ENCODE measurements around the gene LRSAM1.
A peak's percentile ranks its signal among the peaks of the same experiment; 100 is the strongest.

LRSAM1 gene

DNA sequence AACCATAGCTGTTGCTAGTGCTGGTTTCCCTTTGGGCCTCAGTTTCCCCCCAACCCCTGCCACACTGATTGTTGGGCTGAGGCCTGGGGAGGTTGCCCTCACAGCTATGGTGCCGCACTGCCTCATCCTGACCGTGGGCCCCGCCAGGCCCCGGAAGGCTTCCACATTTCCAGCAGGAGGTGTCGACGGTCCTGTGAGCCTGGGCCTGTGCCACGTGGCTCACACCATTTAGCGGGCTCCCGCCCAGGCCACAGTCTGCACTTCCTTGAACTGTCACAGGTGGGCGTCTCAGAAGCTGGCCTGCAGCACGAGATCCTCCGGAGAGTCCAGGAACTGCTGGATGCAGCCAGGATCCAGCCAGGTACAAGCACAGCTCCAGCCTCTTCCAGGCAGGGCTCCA is 45.7 kb downstream of the LRSAM1 start:
- no peak for DNase-seq (ENCODE audit: low read depth)

DNA sequence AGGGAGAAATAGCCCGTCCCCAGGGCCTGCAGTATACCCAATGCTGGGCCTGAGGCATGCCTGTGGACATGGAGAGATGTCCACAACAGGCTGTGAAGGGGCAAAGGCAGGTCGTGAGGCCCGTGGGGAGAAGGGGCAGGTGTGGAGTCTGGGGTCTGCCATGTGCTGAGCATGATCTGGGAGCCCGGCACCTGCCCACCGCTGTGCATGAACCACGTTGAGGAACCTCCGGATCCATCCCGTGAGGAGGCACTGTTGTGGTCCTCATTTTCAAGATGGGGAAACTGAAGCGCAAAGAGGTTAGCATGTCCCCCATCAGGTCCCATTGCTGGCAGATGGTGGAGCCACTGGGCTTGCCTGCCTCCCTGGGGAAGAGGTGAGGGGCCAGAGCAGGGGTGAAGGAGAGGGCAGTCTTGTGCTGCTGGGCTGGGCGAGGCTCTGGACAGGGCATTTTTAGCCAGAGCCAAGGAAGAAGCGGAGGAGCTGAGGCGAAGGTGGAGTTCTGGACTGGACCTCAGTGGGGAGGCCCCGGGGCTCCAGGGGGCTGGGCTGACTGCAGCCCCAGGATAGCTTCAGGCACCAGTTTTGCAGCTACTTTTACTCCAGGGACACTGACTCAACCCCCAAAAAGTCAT is 46.5 kb downstream of the LRSAM1 start:
- no peak for DNase-seq (ENCODE audit: low read depth)

DNA sequence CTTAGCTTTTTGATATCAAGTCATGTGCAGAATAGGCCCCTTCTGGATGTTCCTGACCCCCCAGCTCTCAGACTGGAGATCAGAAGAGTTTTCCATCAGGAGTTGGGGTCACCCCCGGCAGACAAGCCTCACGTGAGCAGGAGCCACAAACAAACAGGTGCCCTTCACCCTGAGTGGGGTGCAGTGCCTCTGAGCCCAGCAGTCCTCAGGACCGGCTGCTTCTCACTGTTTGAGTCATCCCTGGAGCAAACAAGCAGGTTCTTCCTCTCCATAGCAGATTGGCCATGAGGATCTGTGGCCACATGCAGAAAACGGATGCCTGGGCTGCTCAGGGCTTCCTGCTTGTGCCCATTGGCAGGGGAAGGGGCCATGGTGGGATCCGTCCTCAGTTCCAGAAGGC is 47.0 kb downstream of the LRSAM1 start:
- no peak for DNase-seq (ENCODE audit: low read depth)

DNA sequence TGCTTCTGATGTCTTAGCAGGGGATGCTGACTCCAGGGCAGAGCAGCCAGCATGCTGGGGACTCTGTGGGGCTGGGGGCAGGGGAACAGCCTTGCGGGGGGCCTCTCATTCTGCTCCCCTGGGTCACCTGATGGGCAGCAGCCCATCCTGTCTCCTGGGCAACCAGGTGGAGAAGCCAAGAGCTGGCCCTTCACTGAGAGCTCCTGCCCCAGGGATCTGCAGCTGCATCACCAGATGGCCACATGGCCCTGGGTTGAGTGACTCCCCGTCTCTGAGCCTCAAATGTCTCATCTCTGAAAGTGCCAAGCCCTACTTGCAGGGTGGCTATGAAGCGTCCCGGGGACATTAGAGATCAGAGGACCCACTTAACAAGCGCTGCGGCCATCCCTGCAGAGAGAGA is 49.1 kb downstream of the LRSAM1 start:
- DNase-seq (ENCODE audit: low read depth) = no peak

DNA sequence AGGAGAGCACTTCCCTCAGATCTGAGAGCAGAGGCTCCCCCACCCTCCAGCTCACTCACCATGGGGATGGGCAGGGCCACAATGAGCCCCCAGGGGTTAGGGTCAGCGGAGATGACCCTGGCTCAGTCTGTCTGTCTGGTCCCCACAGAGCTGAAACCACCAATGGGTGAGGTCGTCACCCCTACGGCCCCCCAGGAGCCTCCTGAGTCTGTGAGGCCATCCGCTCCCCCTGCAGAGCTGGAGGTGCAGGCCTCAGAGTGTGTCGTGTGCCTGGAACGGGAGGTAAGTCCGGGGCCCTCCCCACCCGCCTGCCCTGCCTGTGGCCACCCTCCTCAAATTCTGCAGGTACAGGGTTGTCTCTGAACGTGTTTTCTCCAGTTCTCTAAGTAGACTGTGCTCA is 49.6 kb downstream of the LRSAM1 start:
- DNase-seq (ENCODE audit: low read depth) = no peak

DNA sequence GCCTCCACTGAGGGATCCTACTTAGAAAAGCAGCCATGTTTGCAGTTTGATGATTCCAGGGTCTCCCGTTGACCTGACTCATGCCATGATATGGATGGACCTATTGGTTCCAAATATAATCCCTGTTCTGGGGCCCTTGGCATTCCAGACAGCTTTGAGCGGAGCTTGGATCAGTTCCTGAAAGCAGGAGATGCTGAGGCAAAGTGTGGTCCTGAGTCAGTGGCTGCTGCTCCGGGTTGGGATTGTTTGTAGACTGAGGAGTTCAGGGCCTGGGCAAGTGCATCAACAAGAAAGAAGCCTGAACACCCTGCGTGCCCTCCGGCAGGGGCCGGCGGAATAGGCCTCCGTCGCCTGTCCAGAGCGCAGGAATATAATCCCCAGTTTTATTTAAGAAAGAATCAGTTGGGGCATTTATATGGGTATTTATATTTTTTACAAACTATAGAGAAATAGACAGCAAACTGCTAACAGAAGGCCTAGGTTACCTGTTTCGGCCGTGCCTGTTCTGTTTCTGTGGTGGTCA is 50.6 kb downstream of the LRSAM1 start:
- DNase-seq (ENCODE audit: low read depth) = no peak

DNA sequence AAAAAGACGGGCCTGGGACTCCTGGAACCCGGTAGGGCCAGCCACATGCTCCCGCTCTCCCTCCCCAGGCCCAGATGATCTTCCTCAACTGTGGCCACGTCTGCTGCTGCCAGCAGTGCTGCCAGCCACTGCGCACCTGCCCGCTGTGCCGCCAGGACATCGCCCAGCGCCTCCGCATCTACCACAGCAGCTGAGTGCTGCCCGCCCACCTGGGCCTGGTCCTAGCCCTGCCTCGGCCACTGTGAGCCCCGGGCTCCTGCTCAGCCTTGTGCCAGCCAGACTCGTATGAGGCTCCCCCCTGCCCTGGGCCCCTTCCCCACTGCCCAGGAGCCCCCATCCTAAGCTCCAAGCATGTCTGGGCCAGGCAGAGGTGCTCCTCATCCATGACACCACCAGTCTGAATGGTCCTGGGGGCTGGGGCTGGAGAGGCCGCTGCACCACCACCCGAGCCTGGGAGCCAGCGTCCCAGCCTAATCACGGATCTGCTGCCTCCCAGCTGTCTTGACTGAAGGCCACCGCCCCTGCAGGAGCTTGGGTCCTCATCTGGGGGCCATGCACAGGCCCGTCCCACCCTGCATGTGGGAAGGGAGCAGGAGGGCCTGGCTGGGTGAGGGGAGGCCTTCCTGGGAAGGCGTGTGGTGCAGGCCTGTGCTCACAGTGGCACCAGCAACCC is 51.5 kb downstream of the LRSAM1 start:
- no peak for DNase-seq (ENCODE audit: low read depth)

DNA sequence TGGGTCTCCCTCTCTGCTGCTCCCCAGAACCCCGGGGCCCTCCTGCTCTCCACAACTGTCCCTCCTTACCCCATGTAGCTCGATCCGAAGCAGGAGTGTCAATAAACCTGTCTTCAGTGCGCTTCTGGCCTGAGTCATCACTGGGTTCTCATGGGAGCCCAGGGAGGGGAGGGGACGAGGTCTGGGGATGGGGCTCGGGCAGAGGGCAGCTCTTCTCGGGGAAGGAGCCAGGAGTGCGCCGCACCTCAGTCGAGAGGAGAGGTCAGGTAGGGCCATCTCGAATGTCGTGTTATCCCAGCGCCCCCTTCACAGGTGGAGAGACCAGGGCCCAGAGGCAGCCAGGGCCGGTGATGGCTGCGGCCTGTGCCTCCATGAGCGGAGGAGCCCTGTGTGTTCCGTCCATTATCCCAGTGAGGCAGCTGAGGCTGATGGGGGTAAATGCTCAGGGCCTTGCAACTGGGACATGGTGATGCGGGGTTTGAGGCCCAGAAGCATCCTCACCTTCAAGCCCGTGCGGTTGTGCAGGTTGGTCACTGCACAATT is 52.1 kb downstream of the LRSAM1 start:
- DNase-seq (ENCODE audit: low read depth) = no peak

DNA sequence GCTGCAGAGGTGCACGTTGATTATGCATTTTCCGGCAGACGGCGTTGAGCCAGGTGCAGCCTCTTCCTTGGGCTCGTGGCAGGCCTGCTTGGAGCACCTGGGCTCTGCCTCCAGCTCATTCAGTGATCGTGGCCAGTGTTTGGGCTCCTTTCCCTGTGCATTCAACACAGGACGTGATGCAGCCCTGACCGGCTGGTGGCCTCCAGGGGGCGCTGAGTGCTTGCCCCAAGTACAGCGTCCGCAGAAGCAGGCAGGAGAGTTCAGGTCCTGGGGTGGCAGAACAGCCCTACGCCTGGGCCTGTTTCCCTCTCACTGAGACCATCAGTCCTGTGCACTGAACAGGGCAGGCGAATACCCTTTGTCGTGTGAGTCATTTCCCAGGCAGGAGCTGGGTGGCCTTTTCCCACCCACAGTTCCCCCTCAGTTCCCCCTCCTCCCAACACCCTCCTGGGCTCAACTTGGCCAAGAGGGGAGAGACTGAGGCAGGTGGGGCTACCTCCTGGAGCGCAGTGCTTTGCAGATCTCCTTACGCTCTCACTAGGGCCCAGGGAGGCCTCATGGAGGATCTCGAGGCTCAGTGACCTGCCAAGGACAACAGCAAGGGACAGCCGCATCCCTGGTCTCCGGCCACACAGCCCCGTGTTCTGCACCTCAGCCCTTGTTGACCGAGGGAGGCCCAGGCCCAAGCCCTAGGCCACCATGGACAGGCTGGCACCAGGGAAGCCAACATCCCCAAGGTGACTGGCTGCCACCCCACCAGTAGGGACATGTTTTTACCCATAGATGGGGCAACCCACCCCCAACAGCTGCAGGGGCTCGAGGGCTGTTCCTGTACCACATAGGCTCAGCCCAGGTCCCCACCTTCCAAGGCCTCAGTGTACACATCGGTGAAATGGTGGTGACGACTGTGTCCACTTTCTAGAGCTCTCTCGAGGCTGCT is 52.9 kb downstream of the LRSAM1 start:
- peak; percentile 68 for DNase-seq (ENCODE audit: low read depth)

DNA sequence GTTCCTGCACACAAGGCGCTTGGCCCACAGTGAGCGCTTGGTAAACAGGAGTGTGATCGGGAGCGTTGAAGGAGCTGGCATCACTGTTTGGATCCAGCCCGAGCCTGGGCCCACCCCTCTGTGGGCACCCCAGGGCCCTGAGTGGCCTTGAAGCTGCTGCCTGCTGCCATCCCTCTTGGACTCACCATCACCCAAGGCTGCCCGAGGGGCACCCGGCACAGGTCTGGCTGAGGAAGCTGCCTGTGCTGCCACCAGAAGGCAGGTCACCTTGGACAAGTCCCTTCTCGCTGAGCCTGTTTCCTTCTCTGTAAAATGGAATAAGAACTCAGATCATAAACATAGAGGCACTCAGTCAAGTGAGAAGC is 53.6 kb downstream of the LRSAM1 start:
- DNase-seq (ENCODE audit: low read depth) = no peak

DNA sequence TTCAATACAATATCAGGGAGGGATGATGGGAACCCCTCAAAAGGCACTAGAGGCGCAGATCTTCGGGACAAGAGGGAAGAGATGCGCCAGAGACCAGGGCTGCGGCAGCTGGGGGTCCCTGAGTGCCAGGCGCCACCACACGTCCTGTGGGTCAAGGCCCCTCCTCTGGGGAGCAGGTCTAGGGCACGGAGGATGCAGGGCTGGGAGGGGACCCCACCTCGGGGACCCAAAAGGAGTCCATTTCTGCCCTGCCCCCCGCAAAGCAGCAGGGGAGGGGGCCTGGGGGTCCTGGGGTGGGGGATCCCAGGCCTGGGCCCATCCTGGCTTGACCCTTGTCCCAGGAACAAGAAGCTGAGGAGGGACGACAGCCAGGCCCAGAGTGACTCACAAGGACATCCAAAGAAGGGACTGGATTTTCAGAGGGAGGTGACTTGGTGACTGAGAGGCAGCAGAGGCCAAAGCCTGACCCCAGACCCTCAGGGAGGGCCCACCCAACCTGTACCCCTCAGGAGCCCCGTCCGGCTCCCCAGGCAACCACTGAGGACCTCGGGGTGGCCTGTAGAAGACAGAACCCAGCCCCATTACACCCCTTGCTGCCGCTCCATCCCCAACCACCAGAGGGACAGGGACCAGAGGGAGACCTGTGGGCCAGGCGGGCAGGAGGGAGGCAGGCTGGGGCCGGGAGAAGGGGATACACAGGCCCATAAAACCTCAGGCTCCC is 54.2 kb downstream of the LRSAM1 start:
- no peak for DNase-seq (ENCODE audit: low read depth)

DNA sequence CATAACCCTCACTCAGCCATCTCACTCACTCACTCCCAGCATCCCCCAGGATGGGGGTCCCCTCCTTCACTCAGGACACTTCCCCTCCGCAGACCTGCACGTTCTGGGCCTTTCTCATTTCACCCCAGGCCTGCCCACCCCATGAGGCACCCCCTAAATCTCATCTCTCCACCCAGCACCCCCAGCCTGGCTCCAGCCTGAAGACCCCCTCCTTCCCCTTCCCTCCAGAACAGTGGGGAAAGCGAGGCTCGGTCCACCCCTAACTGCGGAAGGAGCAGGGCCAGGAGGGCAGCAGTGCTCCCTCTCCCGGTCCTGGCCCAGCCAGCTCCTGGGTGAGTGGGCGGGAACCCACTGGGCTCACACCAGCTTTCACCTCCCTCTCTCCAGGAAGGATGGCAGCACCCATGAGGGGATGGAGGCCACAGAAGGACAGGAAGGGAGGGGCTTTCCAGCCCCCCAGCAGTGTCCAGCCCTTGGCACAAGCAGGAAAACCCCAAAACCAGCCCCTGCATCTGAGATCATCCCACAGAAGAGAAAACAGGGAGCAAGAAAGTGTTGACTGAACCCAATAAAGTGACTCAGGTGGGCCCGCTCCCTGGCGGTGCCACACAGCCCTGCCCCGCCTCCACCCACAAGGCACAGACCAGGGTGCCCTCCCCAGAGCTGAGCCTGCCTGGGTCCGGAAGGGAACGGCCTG is 55.0 kb downstream of the LRSAM1 start:
- DNase-seq (ENCODE audit: low read depth) = no peak

DNA sequence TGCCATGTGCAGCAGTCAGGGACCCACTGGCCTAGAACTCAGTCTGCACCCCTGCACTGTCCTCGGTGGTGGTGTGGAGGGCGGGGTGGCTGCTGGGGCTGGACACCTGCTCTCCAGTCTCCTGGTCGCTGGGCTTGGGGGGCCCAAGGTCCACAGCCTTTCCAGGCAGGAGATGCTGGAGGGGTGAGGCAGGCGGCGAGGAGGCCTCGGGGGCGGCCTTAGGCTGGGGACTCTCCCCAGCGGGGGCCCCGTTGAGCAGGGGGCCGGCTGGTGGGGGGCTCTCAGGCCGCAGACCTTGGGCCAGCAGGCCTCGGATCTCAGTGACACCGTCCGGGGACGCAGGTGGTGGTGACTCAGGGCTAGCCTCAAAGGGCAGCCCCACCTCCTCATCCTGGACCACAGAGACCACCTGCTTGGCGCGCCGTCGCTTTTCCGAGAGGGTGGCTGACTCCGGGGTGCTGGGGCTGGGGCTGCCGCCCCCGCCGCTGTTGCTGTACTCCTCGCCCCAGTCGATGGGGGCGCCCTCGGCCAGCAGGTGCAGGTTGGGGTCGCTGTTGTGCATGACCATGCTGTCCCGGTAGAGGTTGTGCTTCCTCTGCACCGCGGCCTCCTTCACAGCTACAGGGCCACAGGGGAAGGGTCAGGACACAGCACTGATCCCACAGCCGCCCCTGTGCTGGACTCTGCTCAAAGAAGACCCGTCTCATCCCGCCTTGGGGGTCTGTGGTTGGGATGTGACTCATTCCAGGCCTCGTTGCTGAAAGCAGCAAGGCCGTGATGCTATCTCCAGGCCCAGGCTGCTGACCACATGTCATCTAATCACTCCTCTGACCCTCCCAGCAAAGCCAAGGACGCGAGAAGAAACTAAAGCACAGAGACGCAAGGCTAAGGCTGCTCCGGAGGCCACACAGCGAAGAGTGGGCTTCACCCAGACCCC is 55.8 kb downstream of the LRSAM1 start:
- no peak for DNase-seq (ENCODE audit: low read depth)

DNA sequence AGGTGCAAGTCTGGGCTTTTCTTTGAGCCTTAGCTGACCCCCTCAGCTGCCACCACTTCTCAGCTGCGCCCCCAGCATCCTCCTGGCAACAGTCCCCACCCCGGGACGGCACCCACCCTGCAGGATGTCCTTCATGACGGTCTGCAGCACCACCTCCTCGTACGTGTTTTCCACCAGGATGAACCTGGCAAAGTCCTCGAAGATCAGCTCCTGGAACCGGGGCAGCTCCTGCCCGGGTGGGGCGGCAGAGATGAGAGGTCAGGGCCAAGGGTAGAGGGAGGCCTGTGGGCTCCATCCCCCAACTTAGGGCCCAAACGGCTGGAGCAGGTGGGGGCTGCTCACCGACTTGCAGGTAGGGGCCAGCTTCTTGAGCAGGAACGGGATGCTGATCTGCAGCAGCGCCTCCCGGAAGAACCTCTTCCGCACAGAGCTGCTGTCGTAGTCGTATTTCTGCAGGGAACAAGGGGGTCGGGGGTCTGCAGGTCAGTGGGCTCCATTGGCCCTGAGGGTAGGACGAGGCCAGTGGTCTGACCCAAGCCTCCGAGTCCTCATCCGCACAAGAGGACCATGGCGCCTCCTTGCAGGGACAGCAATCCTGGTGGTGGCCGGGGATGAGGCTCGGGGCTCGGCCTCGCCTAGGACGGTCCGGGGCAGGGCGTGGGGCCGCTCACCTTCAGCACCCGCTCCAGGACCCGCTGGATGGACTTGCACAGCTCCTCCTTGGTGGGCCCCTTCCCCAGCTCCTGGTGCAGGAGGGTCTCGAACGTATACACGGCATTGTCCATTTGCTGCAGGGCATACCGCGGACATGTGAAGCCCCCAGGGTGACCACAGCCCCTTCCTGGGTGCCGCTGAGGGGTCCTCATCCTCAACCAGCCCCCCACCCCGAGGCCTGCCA is 56.7 kb downstream of the LRSAM1 start:
- no peak for DNase-seq (ENCODE audit: low read depth)

DNA sequence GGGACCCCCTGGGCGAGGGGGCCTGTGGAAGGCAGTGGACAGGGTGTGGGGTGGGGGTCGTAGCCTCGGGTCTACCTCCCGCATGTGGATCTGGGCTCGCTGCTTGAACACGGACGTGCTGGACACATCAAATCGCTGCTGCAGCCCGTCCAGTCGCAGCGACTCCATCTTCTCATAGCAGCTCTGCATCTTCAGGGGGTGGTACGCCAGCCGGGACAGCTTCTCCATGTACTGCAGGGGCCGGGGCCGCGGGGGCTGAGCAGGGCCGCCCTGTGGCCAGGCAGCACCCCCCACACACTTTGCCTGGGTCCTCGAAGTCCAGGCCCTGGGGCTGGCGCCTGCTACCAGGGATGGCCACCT is 57.6 kb downstream of the LRSAM1 start:
- DNase-seq (ENCODE audit: low read depth) = no peak

DNA sequence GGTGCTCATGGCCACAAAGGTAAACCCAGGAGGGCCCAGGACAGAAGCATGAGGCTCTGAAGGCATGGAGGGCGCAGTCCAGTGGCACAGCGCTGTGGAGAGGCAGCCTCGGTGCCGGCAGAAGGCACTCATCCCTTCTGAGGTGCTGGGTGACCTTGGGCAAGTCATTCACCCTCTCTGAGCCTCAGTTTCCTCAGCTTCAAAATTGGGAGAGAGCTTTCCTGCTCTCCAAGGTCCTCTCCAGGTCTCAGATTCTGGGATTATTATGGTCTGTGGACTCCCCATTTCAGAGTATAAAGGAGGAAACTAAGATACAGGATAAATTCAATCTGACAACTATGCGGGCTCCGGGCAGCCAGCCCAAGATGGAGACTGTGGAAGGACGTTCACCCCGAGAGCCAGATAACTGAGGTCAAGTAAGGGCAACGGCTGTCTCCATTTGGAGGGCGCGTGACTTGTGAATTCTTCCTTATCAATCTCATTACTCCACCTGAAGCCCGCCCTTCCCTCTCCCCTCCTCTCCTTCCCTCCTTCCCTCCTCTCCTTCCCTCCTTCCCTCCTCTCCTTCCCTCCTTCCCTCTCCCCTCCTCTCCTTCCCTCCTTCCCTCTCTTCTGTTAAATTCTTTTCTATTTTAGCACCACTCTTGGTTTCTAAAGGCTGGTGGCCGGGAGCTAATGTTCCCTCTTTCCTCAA is 58.1 kb downstream of the LRSAM1 start:
- DNase-seq (ENCODE audit: low read depth) = no peak

DNA sequence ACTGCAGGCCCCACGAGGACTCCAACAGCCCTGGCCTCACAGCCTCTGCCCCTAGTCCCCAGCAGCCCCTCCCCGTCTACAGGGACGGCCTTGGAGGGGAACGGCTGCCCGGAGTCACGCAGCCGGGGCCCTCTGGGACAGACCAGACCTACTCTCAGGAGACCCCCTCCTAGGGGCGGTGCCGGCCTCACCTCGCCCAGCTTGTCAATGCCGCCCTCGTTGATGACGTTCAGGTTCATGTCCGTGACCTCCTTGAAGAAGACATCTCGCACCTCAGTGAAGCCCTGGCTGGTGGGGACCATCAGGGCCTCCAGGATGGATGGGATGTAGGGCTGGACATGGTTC is 58.6 kb downstream of the LRSAM1 start:
- DNase-seq (ENCODE audit: low read depth) = no peak

DNA sequence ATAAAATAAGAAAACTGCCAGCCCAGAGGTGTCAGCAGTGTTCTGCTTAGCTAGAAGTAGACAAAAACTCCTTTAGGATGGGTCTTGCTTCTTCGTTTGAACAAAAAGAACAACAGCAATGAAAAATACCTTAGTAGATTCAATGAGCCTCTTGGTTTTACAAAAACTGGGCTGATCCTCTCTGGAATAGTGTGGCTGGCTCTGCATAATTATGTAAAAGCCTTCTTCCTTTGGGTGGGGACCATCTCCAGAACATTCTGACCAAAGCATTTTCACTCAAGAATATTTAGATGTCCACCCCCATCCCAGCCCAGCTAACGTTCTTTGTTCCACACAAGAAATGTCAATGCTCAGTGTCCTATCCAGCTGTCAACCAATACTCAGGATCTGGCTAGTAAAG is 63.2 kb downstream of the LRSAM1 start:
- no peak for DNase-seq (ENCODE audit: low read depth)
